PC-9 (cell line): ENCODE results near the gene PHF20. TPM values are rescaled to one million over a fixed set of nuclear protein-coding genes. Genes with fewer than 3 reads are reported as not detected.
A peak's percentile ranks its signal among the peaks of the same experiment; 100 is the strongest.

Experiments
- BruUV-seq: library from RNA; stranded (reverse); fragments of 400-500 nt; replicated peaks from 2 replicates; lab custom pipeline; 2021; lab: Mats Ljungman, UMichigan
- CTCF ChIA-PET: fragments of 300-600 bp; sonication (Branson Sonifier 250); formaldehyde crosslinking; loops from one replicate; lab custom pipeline; 2022; ENCODE audit warnings: antibody characterized with exemption; lab: Charles Lee
- POLR2A ChIA-PET: fragments of 300-600 bp; sonication (Branson Sonifier 250); formaldehyde crosslinking; loops from one replicate; lab custom pipeline; 2022; ENCODE audit warnings: antibody characterized with exemption; ENCODE audit not compliant: unreplicated experiment; lab: Charles Lee
- DNase-seq, 2 experiments: peaks; one replicate each; pipeline versions ENCODE4 v3.0.0 to v3.0.0-alpha.2; 2015 to 2022; ENCODE audit warnings: mixed read lengths in 1 of 2
- H2AFZ ChIP-seq: fragments of 200-600 bp; sonication (generic); 2 replicates; pipeline ENCODE4 v1.8.1; 2017; ENCODE audit warnings: antibody characterized with exemption
- H3F3A ChIP-seq: fragments of 200-600 bp; sonication (generic); 2 replicates; pipeline ENCODE4 v1.8.1; 2017; ENCODE audit warnings: antibody characterized with exemption, mild to moderate bottlenecking, low read depth; ENCODE audit not compliant: insufficient read depth
- H3K27ac ChIP-seq: fragments of 200-600 bp; sonication (generic); 2 replicates; pipeline ENCODE4 v1.6.1; 2016; ENCODE audit warnings: mixed run types
- H3K27me3 ChIP-seq: fragments of 200-600 bp; sonication (generic); 2 replicates; pipeline ENCODE4 v1.6.1; 2016; ENCODE audit warnings: low read depth, mixed run types; ENCODE audit not compliant: insufficient read depth
- H3K36me3 ChIP-seq: fragments of 200-600 bp; sonication (generic); 2 replicates; pipeline ENCODE4 v1.6.1; 2016; ENCODE audit warnings: low read depth, mixed run types
- H3K4me1 ChIP-seq: fragments of 200-600 bp; sonication (generic); replicated peaks from 2 replicates; pipeline ENCODE4 v1.6.1; 2016; ENCODE audit warnings: mixed run types; ENCODE audit not compliant: insufficient read depth
- H3K4me2 ChIP-seq: fragments of 200-600 bp; sonication (generic); 2 replicates; pipeline ENCODE4 v1.6.1; 2017; ENCODE audit warnings: mixed run types
- H3K4me3 ChIP-seq: fragments of 200-600 bp; sonication (generic); 2 replicates; pipeline ENCODE4 v1.6.1; 2016; ENCODE audit warnings: mixed run types
- H3K79me2 ChIP-seq: fragments of 200-600 bp; sonication (generic); 2 replicates; pipeline ENCODE4 v1.6.1; 2017; ENCODE audit warnings: low read depth, mixed run types
- H3K9me2 ChIP-seq: fragments of 200-600 bp; sonication (generic); 2 replicates; pipeline ENCODE4 v1.8.1; 2017; ENCODE audit warnings: mild to moderate bottlenecking; ENCODE audit not compliant: insufficient read depth
- H3K9me3 ChIP-seq: fragments of 200-600 bp; sonication (generic); 2 replicates; pipeline ENCODE4 v1.8.1; 2016; ENCODE audit warnings: low read depth; ENCODE audit not compliant: insufficient read depth
- H4K20me1 ChIP-seq: fragments of 200-600 bp; sonication (generic); 2 replicates; pipeline ENCODE4 v1.8.1; 2017; ENCODE audit not compliant: insufficient read depth
- EZH2 ChIP-seq: fragments of 200-600 bp; sonication (generic); IDR thresholded peaks from 2 replicates; pipeline ENCODE4 v1.8.0; 2017; ENCODE audit warnings: antibody characterized with exemption, low read depth
- intact Hi-C: fragments of 100-400 bp; cut with micrococcal nuclease; formaldehyde crosslinking; loops from one replicate; pipeline ENCODE4 v1.10.0; 2022; ENCODE audit not compliant: unreplicated experiment
- total RNA-seq: library from RNA; stranded (reverse); gene quantifications from 2 replicates; pipeline ENCODE4 v1.2.3, GENCODE V29; 2021
- TF ChIP-seq, protein P1 (sequence below): fragments of 200-600 bp; sonication (generic); conservative IDR thresholded peaks from 2 replicates; pipeline ENCODE4 v1.6.1; 2017; ENCODE audit warnings: mixed run types, antibody characterized with exemption, mild to moderate bottlenecking, moderate library complexity

PHF20 gene
- total RNA-seq, 1 experiment from 2014 or later = 59.8 TPM

- POLR2A ChIA-PET = interaction anchor here (0.6 kb wide), 1 partner anchor 12 kb away, joined by 6 read pairs; no protein-coding TSS in a partner anchor
- intact Hi-C loops = no loop called here
Observed at GRCh38 chr20:35788796-35789195, 17.0 kb downstream of the PHF20 start.

DNA sequence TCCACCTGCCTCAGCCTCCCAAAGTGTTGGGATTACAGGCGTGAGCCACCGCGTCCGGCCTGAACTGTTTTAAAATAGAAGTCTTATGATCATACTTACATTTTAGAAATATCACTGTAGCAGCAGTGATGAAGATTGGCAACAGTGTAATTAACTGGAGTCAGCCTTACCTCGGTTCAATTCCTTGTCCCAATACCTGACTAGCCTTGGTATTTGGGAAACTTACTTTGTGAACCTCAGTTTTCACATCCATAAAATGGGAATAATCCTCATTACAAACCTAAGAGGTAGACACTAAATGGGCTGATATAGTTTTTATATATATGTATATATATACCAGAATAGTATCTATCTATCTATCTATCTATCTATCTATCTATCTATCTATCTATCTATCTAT lies 19.3 kb downstream of the PHF20 start:
- CTCF ChIA-PET = no interaction called here

More at GRCh38 chr20:35788796-35789195, 17.0 kb downstream of the PHF20 start:
- no peak overlapping the region for H3K4me2 ChIP-seq
- no peak overlapping the region for H3K27ac ChIP-seq
- TF ChIP-seq, protein P1, sequence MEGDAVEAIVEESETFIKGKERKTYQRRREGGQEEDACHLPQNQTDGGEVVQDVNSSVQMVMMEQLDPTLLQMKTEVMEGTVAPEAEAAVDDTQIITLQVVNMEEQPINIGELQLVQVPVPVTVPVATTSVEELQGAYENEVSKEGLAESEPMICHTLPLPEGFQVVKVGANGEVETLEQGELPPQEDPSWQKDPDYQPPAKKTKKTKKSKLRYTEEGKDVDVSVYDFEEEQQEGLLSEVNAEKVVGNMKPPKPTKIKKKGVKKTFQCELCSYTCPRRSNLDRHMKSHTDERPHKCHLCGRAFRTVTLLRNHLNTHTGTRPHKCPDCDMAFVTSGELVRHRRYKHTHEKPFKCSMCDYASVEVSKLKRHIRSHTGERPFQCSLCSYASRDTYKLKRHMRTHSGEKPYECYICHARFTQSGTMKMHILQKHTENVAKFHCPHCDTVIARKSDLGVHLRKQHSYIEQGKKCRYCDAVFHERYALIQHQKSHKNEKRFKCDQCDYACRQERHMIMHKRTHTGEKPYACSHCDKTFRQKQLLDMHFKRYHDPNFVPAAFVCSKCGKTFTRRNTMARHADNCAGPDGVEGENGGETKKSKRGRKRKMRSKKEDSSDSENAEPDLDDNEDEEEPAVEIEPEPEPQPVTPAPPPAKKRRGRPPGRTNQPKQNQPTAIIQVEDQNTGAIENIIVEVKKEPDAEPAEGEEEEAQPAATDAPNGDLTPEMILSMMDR = no peak
- no peak for TF ChIP-seq EZH2
- no peaks in the 10 kb centered on the region; the same call in 1 of the 2 replicates for H3K4me1 ChIP-seq
- BruUV-seq = no TSS peak
- no peaks in the 10 kb centered on the region for H3K9me2 ChIP-seq
- CTCF ChIA-PET = no interaction called here
- no peaks in the 10 kb centered on the region for H3K36me3 ChIP-seq
- 0 out of 2 replicates have a peak, but pooled peaks cover 5% of the 10 kb centered on the region for H3K79me2 ChIP-seq
- H3K4me3 ChIP-seq = no peak overlapping the region
- no peaks in the 10 kb centered on the region for H4K20me1 ChIP-seq
- H3K27me3 ChIP-seq = no peaks in the 10 kb centered on the region
- peaks cover 11% of the 10 kb centered on the region; the same call in 1 of the 2 replicates for H3F3A ChIP-seq
- DNase-seq = peak in 1 of 2 experiments; percentile 45
- no peak overlapping the region for H2AFZ ChIP-seq
- no peaks in the 10 kb centered on the region for H3K9me3 ChIP-seq

DNA sequence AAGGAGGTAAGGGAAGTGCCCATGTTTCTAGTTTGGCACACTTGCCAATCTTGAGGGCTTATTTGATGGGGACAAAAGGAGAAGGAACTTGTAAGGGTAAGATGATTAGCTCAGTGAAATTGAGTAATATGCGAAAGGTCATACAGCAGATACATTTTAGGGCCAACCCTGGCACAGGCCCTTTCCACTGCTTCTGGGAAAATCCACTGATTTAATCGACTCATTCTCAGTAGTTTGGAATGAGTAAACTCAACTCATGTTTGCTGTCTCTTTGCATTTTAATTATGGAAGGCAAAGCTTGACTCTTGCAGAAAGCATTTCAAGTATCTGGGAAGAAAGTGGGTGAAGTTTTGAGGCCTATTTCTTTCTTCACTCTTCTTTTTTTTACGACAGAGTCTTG lies 20.0 kb downstream of the PHF20 start:
- POLR2A ChIA-PET = interaction anchor here (0.7 kb wide), 1 partner anchor 48 kb away, joined by 6 read pairs; no protein-coding TSS in a partner anchor
- no peak overlapping the region for H2AFZ ChIP-seq
- no peaks in the 10 kb centered on the region for H3K36me3 ChIP-seq
- peaks cover 5% of the 10 kb centered on the region; the same call in 1 of the 2 replicates for H3K79me2 ChIP-seq
- H3K27ac ChIP-seq = peak overlapping the region; percentile 54
- no TSS peak for BruUV-seq
- peaks cover 11% of the 10 kb centered on the region; the same call in 1 of the 2 replicates for H3F3A ChIP-seq
- CTCF ChIA-PET = no interaction called here
- TF ChIP-seq, protein P1 = no peak
- no peak for TF ChIP-seq EZH2
- H3K4me1 ChIP-seq = no peaks in the 10 kb centered on the region; the same call in 1 of the 2 replicates
- intact Hi-C loops = no loop called here
- H3K4me3 ChIP-seq = no peak overlapping the region
- no peaks in the 10 kb centered on the region for H3K27me3 ChIP-seq
- H4K20me1 ChIP-seq = 0 out of 2 replicates have a peak, but pooled peaks cover 3% of the 10 kb centered on the region
- H3K9me2 ChIP-seq = no peaks in the 10 kb centered on the region
- 0 out of 2 replicates have a peak overlapping the region, but pooled peaks have one; percentile 28 for H3K4me2 ChIP-seq
- peak in 1 of 2 experiments; percentile 81 for DNase-seq
- no peaks in the 10 kb centered on the region for H3K9me3 ChIP-seq

More for the DNA sequence above, 19.3 kb downstream of the PHF20 start:
- Histone ChIP-seq H3K79me2 (peaks cover 5% of the 10 kb centered on the region; the same call in 1 of the 2 replicates), H3F3A (peaks cover 11% of the 10 kb centered on the region; the same call in 1 of the 2 replicates), H3K36me3 (no peaks in the 10 kb centered on the region), H3K27ac (no peak overlapping the region), H3K9me3 (no peaks in the 10 kb centered on the region), H4K20me1 (no peaks in the 10 kb centered on the region), H3K4me2 (no peak overlapping the region), H3K4me3 (no peak overlapping the region), H3K27me3 (no peaks in the 10 kb centered on the region), H3K4me1 (no peaks in the 10 kb centered on the region; the same call in 1 of the 2 replicates), H2AFZ (no peak overlapping the region), H3K9me2 (no peaks in the 10 kb centered on the region)
- no peak for TF ChIP-seq EZH2
- TF ChIP-seq, protein P1 = no peak
- intact Hi-C loops = no loop called here
- DNase-seq = no peak
- POLR2A ChIA-PET = interaction anchor here (0.7 kb wide), 1 partner anchor 47 kb away, joined by 6 read pairs; no protein-coding TSS in a partner anchor
- BruUV-seq = no TSS peak
